ENCODE measurements around the gene TTLL10. TPM values are rescaled to one million over a fixed set of nuclear protein-coding genes. Genes with fewer than 3 reads are reported as not detected.
A peak's percentile ranks its signal among the peaks of the same experiment; 100 is the strongest.

Gene TTLL10
- total and polyA plus RNA-seq, 2 of the 8 experiments (the other 6 are each of a cell fraction or from before 2014, with no cell fraction given): 1.1 to 1.7 TPM

- H4K91ac ChIP-seq (replicated peaks; ENCODE audit: insufficient read length, low read length): peak overlapping the region; percentile 44
- ChIA-PET CTCF (ENCODE audit: partially characterized antibody) (interaction anchor here (0.6 to 1.2 kb wide), 5 partner anchors 13 to 77 kb away, joined by 3 read pairs; no protein-coding TSS in a partner anchor), POLR2A (ENCODE audit: partially characterized antibody) (interaction anchor here (0.9 to 1.7 kb wide), 3 partner anchors 16 to 178 kb away, joined by 3 to 6 read pairs (median 4); partner anchors contain the start of gene TTLL10)
- peak overlapping the region; percentile 100; the same call in 1 of the 2 replicates for H2BK15ac ChIP-seq (ENCODE audit: low read length)
- H3K23me2 ChIP-seq (ENCODE audit: low read depth, low read length): no peaks in the 10 kb centered on the region; the same call in 1 of the 2 replicates
- 81% methylated on average over 26 of the region's 31 CpGs; no CpG with 5 or more reads in 1 of the 2 experiments for WGBS, 2 experiments (ENCODE audit: extremely low coverage in 1 of 2, insufficient coverage in 1 of 2, insufficient read length in 1 of 2, insufficient replicate concordance in 2 of 2, low coverage in 1 of 2, low lambda C conversion rate in 2 of 2, missing lambda C conversion rate in 1 of 2)
- peaks cover 2 to 4% (median 3%) of the 10 kb centered on the region in 4 experiments; a peak in 4 of 7 replicates for H3K27me3 ChIP-seq (replicated peaks in 1 of 4; ENCODE audit: control insufficient read depth in 3 of 4, extremely low read depth in 1 of 4, insufficient read depth in 3 of 4, low read length in 3 of 4)
- H4K8ac ChIP-seq (ENCODE audit: extremely low read depth, insufficient read depth, low read length): no peak overlapping the region
- H3K4me3 ChIP-seq (ENCODE audit: extremely low read depth in 1 of 4, insufficient read depth in 2 of 4, low read depth in 3 of 4, low read length in 4 of 4): peak overlapping the region in 1 of 4 experiments; percentile 67; a peak in 3 of 8 replicates
- H4K20me1 ChIP-seq (replicated peaks in 1 of 2; ENCODE audit: control insufficient read depth in 1 of 2, insufficient read depth in 2 of 2, low read length in 2 of 2): no peaks in the 10 kb centered on the region
- H3K9ac ChIP-seq (replicated peaks in 1 of 4; ENCODE audit: extremely low read depth in 1 of 4, low read depth in 3 of 4, low read length in 3 of 4): no peak overlapping the region
- H3K79me1 ChIP-seq (ENCODE audit: low read depth, low read length): no peaks in the 10 kb centered on the region
- H2BK20ac ChIP-seq (ENCODE audit: low read length): no peak overlapping the region; the same call in 1 of the 2 replicates
- no peak overlapping the region for H4K5ac ChIP-seq (ENCODE audit: insufficient read length, low read depth, low read length)
- peak overlapping the region; percentile 17; the same call in 1 of the 2 replicates for H2AK5ac ChIP-seq (ENCODE audit: low read depth, low read length)
- peak overlapping the region; percentile 78; the same call in 1 of the 2 replicates for H3K18ac ChIP-seq (ENCODE audit: extremely low read depth, low read length)
- H3K14ac ChIP-seq (ENCODE audit: insufficient read length): no peak overlapping the region
- FAIRE-seq (no peak), DNase-seq (ENCODE audit: low read depth in 1 of 2, low spot score in 2 of 2) (peak in 1 of 2 experiments; percentile 47)
- peaks cover 0 to 4% (median under 1%) of the 10 kb centered on the region in 4 experiments; a peak in 4 of 7 replicates for H3K4me1 ChIP-seq (replicated peaks in 1 of 4; ENCODE audit: control insufficient read depth in 3 of 4, insufficient read depth in 4 of 4, low read length in 3 of 4)
- no peak overlapping the region for H2BK5ac ChIP-seq (ENCODE audit: low read depth, low read length)
- H3K4ac ChIP-seq (replicated peaks; ENCODE audit: insufficient read length, low read depth, low read length): peak overlapping the region; percentile 81
- H3K27ac ChIP-seq (ENCODE audit: low read depth, low read length): no peak overlapping the region
- H3K4me2 ChIP-seq (ENCODE audit: insufficient read depth in 1 of 2, low read depth in 2 of 2, low read length in 2 of 2): peak overlapping the region; percentile 12 to 70; a peak in 2 of 4 replicates
- H3K9me3 ChIP-seq (ENCODE audit: insufficient read depth in 2 of 2, low read depth in 1 of 2, low read length in 1 of 2): no peaks in the 10 kb centered on the region
- no peak overlapping the region for H3K23ac ChIP-seq (ENCODE audit: insufficient read length)
- H3K36me3 ChIP-seq (ENCODE audit: control insufficient read depth in 2 of 4, insufficient read depth in 4 of 4, low read length in 3 of 4): no peaks in the 10 kb centered on the region
- no peak overlapping the region for H2BK120ac ChIP-seq (replicated peaks; ENCODE audit: low read depth, low read length)
- H2AFZ ChIP-seq (ENCODE audit: low read length): no peak overlapping the region
- no peak overlapping the region for H3K56ac ChIP-seq (replicated peaks; ENCODE audit: insufficient read length, low read depth, low read length)
- H2BK12ac ChIP-seq (ENCODE audit: low read depth, low read length): peak overlapping the region; percentile 68; the same call in 1 of the 2 replicates
- no peaks in the 10 kb centered on the region for H3K79me2 ChIP-seq (ENCODE audit: control insufficient read depth in 1 of 2, insufficient read depth in 2 of 2, low read length in 2 of 2)
- no peak for TF ChIP-seq CBX5 (IDR thresholded peaks at IDR 0.05; ENCODE audit: low read depth, low read length)
- no peak for TF ChIP-seq POLR2AphosphoS5 (IDR thresholded peaks at IDR 0.05; ENCODE audit: low read depth, low read length)
- no peak for TF ChIP-seq KDM4A (IDR thresholded peaks at IDR 0.05; ENCODE audit: low read depth, low read length, severe bottlenecking)
- TF ChIP-seq SP4 (IDR thresholded peaks at IDR 0.05; ENCODE audit: low read length): no peak
- no peak for TF ChIP-seq SIN3A (conservative IDR thresholded peaks at IDR 0.05 in 1 of 2, IDR thresholded peaks at IDR 0.05 in 1 of 2; ENCODE audit: low read depth in 1 of 2, low read length in 2 of 2)
- no peak for TF ChIP-seq GABPA (IDR thresholded peaks at IDR 0.05; ENCODE audit: borderline replicate concordance, insufficient read depth, low read length)
- TF ChIP-seq HDAC6 (IDR thresholded peaks at IDR 0.05; ENCODE audit: low read depth, low read length): no peak
- no peak for TF ChIP-seq USF2 (IDR thresholded peaks at IDR 0.05; ENCODE audit: low read length)
- TF ChIP-seq BCL11A (IDR thresholded peaks at IDR 0.05; ENCODE audit: low read depth in 2 of 2, low read length in 2 of 2): no peak
Measured at GRCh38 chr1:1199961-1200875, 26.5 kb downstream of the TTLL10 start.

Measured in H1 (cell line).